Omental fat pad (tissue), 4 donors: ENCODE measurements around the gene FASTKD2. TPM values are rescaled to one million over a fixed set of nuclear protein-coding genes. Genes with fewer than 3 reads are reported as not detected.

ENCODE experiments used
- ATAC-seq: fragments of 150-250 bp; one replicate; pipeline ENCODE4 v1.9.1; 2016; ENCODE audit warnings: mild to moderate bottlenecking, moderate library complexity; ENCODE audit not compliant: low FRiP score
- DNase-seq: peaks from one replicate; pipeline ENCODE4 v3.0.0-alpha.2; 2019; ENCODE audit warnings: low spot score
- CTCF ChIP-seq, 3 donors: fragments of 450-650 bp; IDR thresholded peaks; one replicate each; pipeline ENCODE4 v1.5.1; 2016 to 2017; ENCODE audit warnings: antibody characterized with exemption in 3 of 3, mild to moderate bottlenecking in 3 of 3, moderate library complexity in 2 of 3
- small RNA-seq: library from RNA; depleted of rRNA; stranded (forward); fragments of <200 nt; gene quantifications from one replicate; pipeline ENCODE3, GENCODE V24; 2016
- total RNA-seq, 4 donors: library from RNA; depleted of rRNA; stranded (reverse); fragments of >200 nt; gene quantifications; one replicate each; pipeline ENCODE4 v1.1.0, GENCODE V29; 2016

FASTKD2 gene
- total RNA-seq, 4 donors from 2014 or later, result 27.8 to 51.3 (median 31.3) TPM

GRCh38 chr2:206833291-206833690, 67.9 kb downstream of the FASTKD2 start:
- no peak for DNase-seq
- ATAC-seq, result no peak
- no peak for TF ChIP-seq CTCF (IDR thresholded peaks at IDR 0.05)

GRCh38 chr2:206836722-206837121, 71.3 kb downstream of the FASTKD2 start:
- ATAC-seq (no peak), DNase-seq (no peak)
- TF ChIP-seq CTCF (IDR thresholded peaks at IDR 0.05), result no peak

GRCh38 chr2:206837775-206838174, 72.4 kb downstream of the FASTKD2 start:
- ATAC-seq (no peak), DNase-seq (no peak)
- TF ChIP-seq CTCF (IDR thresholded peaks at IDR 0.05), result no peak

GRCh38 chr2:206838690-206839089, 73.3 kb downstream of the FASTKD2 start:
- no peak for TF ChIP-seq CTCF (IDR thresholded peaks at IDR 0.05)

GRCh38 chr2:206840999-206841398, 75.6 kb downstream of the FASTKD2 start:
- DNase-seq, result no peak

More at GRCh38 chr2:206838690-206839089, 73.3 kb downstream of the FASTKD2 start:
- ATAC-seq (no peak), DNase-seq (no peak)

More at GRCh38 chr2:206840999-206841398, 75.6 kb downstream of the FASTKD2 start:
- ATAC-seq, result no peak
- no peak for TF ChIP-seq CTCF (IDR thresholded peaks at IDR 0.05)

Small RNAs within 50 kb of the gene (small RNA-seq; reads per million reads assigned to genes)
- gene MIR3130-2, result not detected

Other genes starting within 250 kb of the FASTKD2 start
- gene FAM237A, start 123.1 kb upstream of the FASTKD2 start, total RNA-seq, result not detected
- not detected for gene DYTN, start 47.2 kb upstream of the FASTKD2 start, total RNA-seq
- 1 to 10 TPM in 2 of 4 donors, under 1 TPM in 1, not detected in 1; 0.63 to 3.3 (median 1.2) TPM for gene MDH1B, start 278 bp upstream of the FASTKD2 start, total RNA-seq
- 1 to 10 TPM in 1 of 4 donors, under 1 TPM in 2, not detected in 1; 0.48 to 2.0 (median 0.69) TPM for gene CPO, start 173.9 kb downstream of the FASTKD2 start, total RNA-seq